Lower lobe of right lung (tissue), 2 donors: ENCODE results near the gene CRYGN. TPM values are rescaled to one million over a fixed set of nuclear protein-coding genes. Genes with fewer than 3 reads are reported as not detected.

ENCODE experiments used
- ATAC-seq, 2 donors: fragments of 200-7000 bp; cut with Tn5 transposase; one replicate each; pipeline ENCODE4 v1.9.1; 2020 to 2022; ENCODE audit warnings: mild to moderate bottlenecking in 2 of 2, moderate library complexity in 2 of 2
- DNase-seq: peaks from one replicate; pipeline ENCODE4 v3.0.0-alpha.2; 2020
- H3K27ac ChIP-seq: fragments of 200-600 bp; one replicate; pipeline ENCODE4 v1.8.0; 2022
- H3K27me3 ChIP-seq: fragments of 200-600 bp; one replicate; pipeline ENCODE4 v1.8.0; 2022; ENCODE audit warnings: low read depth
- H3K36me3 ChIP-seq: fragments of 200-600 bp; one replicate; pipeline ENCODE4 v1.8.0; 2022; ENCODE audit warnings: mild to moderate bottlenecking
- H3K4me1 ChIP-seq: fragments of 200-600 bp; one replicate; pipeline ENCODE4 v1.8.0; 2022
- H3K4me3 ChIP-seq: fragments of 200-600 bp; one replicate; pipeline ENCODE4 v1.8.0; 2022; ENCODE audit warnings: mild to moderate bottlenecking
- H3K9me3 ChIP-seq: fragments of 200-600 bp; one replicate; pipeline ENCODE4 v1.8.0; 2022
- intact Hi-C: fragments of 100-400 bp; cut with DNase I; formaldehyde crosslinking; loops from one replicate; pipeline ENCODE4 v1.11.0; 2022
- total RNA-seq: library from RNA; stranded (reverse); fragmentation: NEBNext Ultra II Directional; extraction: Animal tissue kit (Norgen Biotek cat#: 25700); gene quantifications from one replicate; pipeline ENCODE4 v1.2.1, GENCODE V29; 2021
- TF ChIP-seq, protein P1 (sequence below): fragments of 200-600 bp; IDR thresholded peaks from one replicate; pipeline ENCODE4 v1.8.0; 2022; ENCODE audit warnings: antibody characterized with exemption, mild to moderate bottlenecking
- donor health status: DM: no; HTN: yes; CAD: no; lungs with severe emphysema.

The CRYGN gene
- total RNA-seq, 1 donor from 2014 or later = not detected

DNA sequence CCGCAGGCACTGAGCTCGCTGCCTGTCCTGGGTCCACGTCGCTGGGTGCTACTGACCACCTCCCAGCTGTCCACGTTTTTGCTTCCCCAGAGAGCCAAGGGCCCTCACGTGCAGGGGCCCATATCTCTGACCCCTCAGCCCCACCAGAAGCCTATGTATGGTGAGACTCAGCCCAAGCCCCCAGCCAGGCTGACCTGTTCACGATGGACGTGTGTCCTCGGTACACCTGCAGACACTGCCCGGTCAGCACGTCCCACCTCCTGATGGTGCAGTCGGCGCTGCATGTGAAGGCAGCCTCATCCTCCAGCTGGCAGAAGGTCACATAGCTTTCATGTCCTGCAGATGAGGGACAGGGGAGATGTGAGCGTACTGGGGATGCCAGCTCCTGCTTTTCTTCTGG lies 40.0 kb downstream of the CRYGN start:
- ATAC-seq (no peak), DNase-seq (peak; percentile 44)
- Histone ChIP-seq H3K4me1 (peaks cover 17% of the 10 kb centered on the region), H3K9me3 (no peaks in the 10 kb centered on the region), H3K27ac (no peak overlapping the region), H3K36me3 (no peaks in the 10 kb centered on the region), H3K4me3 (no peak overlapping the region), H3K27me3 (peaks cover 4% of the 10 kb centered on the region)
- TF ChIP-seq, protein P1, sequence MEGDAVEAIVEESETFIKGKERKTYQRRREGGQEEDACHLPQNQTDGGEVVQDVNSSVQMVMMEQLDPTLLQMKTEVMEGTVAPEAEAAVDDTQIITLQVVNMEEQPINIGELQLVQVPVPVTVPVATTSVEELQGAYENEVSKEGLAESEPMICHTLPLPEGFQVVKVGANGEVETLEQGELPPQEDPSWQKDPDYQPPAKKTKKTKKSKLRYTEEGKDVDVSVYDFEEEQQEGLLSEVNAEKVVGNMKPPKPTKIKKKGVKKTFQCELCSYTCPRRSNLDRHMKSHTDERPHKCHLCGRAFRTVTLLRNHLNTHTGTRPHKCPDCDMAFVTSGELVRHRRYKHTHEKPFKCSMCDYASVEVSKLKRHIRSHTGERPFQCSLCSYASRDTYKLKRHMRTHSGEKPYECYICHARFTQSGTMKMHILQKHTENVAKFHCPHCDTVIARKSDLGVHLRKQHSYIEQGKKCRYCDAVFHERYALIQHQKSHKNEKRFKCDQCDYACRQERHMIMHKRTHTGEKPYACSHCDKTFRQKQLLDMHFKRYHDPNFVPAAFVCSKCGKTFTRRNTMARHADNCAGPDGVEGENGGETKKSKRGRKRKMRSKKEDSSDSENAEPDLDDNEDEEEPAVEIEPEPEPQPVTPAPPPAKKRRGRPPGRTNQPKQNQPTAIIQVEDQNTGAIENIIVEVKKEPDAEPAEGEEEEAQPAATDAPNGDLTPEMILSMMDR = no peak
- intact Hi-C loops = no loop called here

DNA sequence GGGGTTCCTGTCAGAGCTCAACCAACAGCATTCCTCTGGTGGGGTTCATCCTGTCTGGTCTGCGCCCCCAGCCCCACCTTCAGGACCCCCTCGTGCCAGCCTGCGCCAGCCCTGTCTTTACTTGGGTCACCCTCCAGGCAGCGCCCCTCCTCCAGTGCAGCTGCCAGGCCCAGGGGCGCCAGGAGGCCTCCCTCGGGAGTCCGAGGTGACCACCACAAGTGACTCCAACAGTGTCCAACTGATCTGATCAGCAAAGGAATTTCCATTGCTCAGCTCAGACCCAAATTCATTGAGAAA lies 40.7 kb downstream of the CRYGN start:
- H3K27ac ChIP-seq = no peak overlapping the region
- intact Hi-C loops = no loop called here
- DNase-seq = peak; percentile 13
- no peaks in the 10 kb centered on the region for H3K36me3 ChIP-seq
- no peak for ATAC-seq
- peaks cover 4% of the 10 kb centered on the region for H3K27me3 ChIP-seq
- peaks cover 11% of the 10 kb centered on the region for H3K4me1 ChIP-seq
- no peaks in the 10 kb centered on the region for H3K9me3 ChIP-seq
- TF ChIP-seq, protein P1 = no peak
- H3K4me3 ChIP-seq = no peak overlapping the region

DNA sequence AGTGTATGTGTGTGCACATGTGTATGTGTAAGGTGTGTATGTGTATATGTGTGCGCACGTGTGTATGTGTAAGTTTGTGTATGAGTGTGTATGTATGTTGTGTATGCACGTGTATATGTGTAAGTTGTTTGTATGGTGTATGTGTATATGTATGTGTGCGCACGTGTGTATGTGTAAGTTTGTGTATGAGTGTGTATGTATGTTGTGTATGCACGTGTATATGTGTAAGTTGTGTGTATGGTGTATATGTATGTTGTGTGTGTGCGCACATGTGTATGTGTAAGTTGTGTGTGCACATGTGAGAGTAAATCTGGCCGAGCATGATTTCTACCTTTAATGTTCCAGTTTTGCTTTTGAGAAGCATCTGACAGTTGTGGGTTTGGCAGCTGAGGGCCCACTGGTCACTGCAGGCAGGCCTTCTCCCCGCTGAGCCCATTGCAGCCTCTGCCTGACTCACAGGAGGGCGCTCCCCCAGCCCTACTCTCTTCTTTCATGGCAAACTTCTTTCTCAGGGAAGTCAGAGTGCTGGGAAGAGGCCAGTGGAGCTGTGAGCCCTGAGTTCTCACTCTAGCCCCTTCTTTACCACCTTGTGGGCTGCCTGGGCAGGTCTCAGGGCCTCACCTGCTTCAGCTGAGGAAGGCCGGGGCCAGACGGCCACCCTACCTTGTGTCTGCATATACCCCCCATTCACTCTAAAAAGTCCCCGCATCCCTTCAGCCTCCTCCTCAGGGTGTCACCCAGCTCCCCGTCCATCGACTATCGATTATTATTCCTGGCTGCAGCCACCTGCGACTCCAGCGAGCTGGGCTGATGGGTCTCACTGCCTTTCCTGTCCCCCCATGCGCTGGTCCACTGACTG lies 41.3 kb downstream of the CRYGN start:
- H3K4me3 ChIP-seq = no peak overlapping the region
- no peaks in the 10 kb centered on the region for H3K36me3 ChIP-seq
- no peak for ATAC-seq
- peaks cover 5% of the 10 kb centered on the region for H3K4me1 ChIP-seq
- TF ChIP-seq, protein P1 = no peak
- H3K9me3 ChIP-seq = no peaks in the 10 kb centered on the region
- peak; percentile 33 for DNase-seq
- H3K27ac ChIP-seq = no peak overlapping the region
- intact Hi-C loops = no loop called here
- H3K27me3 ChIP-seq = peaks cover 4% of the 10 kb centered on the region

DNA sequence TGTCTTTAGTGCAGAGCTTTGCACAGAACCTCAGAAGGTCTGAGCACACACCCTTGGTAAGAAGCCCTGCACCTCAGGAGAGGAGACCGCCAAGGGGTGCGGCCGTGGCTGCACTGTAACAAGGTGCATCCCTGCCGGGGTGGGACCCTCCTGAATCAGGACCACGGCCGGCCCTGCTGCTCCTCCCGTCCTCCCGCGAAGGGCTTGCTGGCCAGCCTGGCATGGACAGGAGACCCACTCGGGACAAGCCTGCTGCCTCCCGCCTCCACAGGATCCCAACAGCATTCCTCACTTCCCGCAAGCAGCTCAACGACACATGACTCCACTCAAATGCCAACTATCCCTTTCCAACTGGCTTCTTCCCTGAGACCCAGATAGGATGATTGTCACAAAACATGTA lies 42.9 kb downstream of the CRYGN start:
- DNase-seq = peak; percentile 37
- TF ChIP-seq, protein P1 = no peak
- ATAC-seq = no peak
- H3K4me3 ChIP-seq = no peak overlapping the region
- intact Hi-C loops = no loop called here
- no peaks in the 10 kb centered on the region for H3K36me3 ChIP-seq
- peaks cover 4% of the 10 kb centered on the region for H3K27me3 ChIP-seq
- no peak overlapping the region for H3K27ac ChIP-seq
- no peaks in the 10 kb centered on the region for H3K9me3 ChIP-seq
- no peaks in the 10 kb centered on the region for H3K4me1 ChIP-seq

DNA sequence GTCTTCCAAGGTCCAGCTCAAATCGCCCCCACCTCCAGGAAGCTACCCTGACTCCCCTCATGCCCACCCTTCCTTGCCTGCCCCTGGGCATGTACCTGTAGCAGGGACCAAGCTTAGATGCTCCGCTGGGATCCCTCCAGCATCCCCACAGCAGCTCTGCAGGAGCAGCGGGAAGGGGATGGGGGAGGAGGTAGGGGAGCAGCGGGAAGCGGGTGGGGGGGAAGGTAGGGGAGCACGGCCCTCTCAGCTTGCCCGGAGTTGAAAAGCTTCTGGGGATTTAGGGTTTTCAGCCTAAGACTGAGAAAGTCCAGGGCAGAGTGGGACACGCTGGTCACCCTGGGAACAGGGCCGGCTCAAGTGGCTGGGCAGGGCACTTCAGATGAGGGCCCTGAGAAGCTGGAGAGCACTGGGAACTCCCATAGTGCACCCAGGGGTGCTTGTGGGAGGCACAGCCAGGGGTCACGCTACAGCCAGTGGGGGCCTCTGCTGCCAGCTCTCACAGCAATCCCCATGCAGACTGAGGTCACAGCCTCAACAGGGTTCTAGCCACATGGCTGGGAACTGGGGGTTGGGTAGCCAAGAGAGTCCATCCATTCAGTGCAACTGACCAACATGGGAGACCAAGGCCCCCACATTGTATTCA lies 43.5 kb downstream of the CRYGN start:
- no peaks in the 10 kb centered on the region for H3K36me3 ChIP-seq
- H3K4me1 ChIP-seq = no peaks in the 10 kb centered on the region
- no peak overlapping the region for H3K4me3 ChIP-seq
- ATAC-seq (peak; percentile 77 to 81), DNase-seq (peak; percentile 65)
- intact Hi-C loops = no loop called here
- no peaks in the 10 kb centered on the region for H3K9me3 ChIP-seq
- no peak overlapping the region for H3K27ac ChIP-seq
- TF ChIP-seq, protein P1 = no peak
- peaks cover 4% of the 10 kb centered on the region for H3K27me3 ChIP-seq
